A673 (cell line): Measurements from ENCODE around the gene MORN3. TPM values are rescaled to one million over a fixed set of nuclear protein-coding genes. Genes with fewer than 3 reads are reported as not detected.
"Not testable (repeated sequence)": the region's sequence is repeated elsewhere in the genome, so short reads cannot be mapped to it uniquely, and the experiment has no call there.

Source experiments
- BruUV-seq: library from RNA; stranded (reverse); fragments of 400-500 nt; replicated peaks from 2 replicates; lab custom pipeline; 2021; lab: Mats Ljungman, UMichigan
- CTCF ChIA-PET: fragments of 300-600 bp; sonication (Branson Sonifier 250); formaldehyde crosslinking; loops from one replicate; lab custom pipeline; 2022; ENCODE audit warnings: antibody characterized with exemption; lab: Charles Lee
- POLR2A ChIA-PET: fragments of 300-600 bp; sonication (Branson Sonifier 250); formaldehyde crosslinking; loops from one replicate; lab custom pipeline; 2022; ENCODE audit warnings: antibody characterized with exemption; ENCODE audit not compliant: low non-redundant PET; lab: Charles Lee
- DNase-seq: peaks from one replicate; pipeline ENCODE4 v3.0.0-alpha.2; 2015; ENCODE audit warnings: low spot score
- H3K27ac ChIP-seq: fragments of 200-600 bp; sonication (generic); 2 replicates; pipeline ENCODE4 v1.5.1; 2016; ENCODE audit warnings: mixed run types, low read depth, mild to moderate bottlenecking, mixed read lengths, antibody characterized with exemption, low read length; ENCODE audit not compliant: poor library complexity, severe bottlenecking
- H3K27me3 ChIP-seq: fragments of 200-600 bp; sonication (generic); replicated peaks from 2 replicates; pipeline ENCODE4 v1.6.1; 2017; ENCODE audit warnings: mixed run types, low read depth, mild to moderate bottlenecking, mixed read lengths, antibody characterized with exemption, low read length; ENCODE audit not compliant: insufficient read depth, poor library complexity
- H3K36me3 ChIP-seq: fragments of 200-600 bp; sonication (generic); 2 replicates; pipeline ENCODE4 v1.6.1; 2016; ENCODE audit warnings: mixed run types, mild to moderate bottlenecking, mixed read lengths, antibody characterized with exemption, low read length; ENCODE audit not compliant: insufficient read depth, poor library complexity, severe bottlenecking
- H3K4me1 ChIP-seq: fragments of 200-600 bp; sonication (generic); 2 replicates; pipeline ENCODE4 v1.6.1; 2017; ENCODE audit warnings: mixed run types, mild to moderate bottlenecking, mixed read lengths, antibody characterized with exemption, low read length; ENCODE audit not compliant: insufficient read depth, poor library complexity, severe bottlenecking
- H3K4me3 ChIP-seq: fragments of 200-600 bp; sonication (generic); 2 replicates; pipeline ENCODE4 v1.5.1; 2016; ENCODE audit warnings: low read depth, mixed run types, mild to moderate bottlenecking, mixed read lengths, low read length; ENCODE audit not compliant: poor library complexity, severe bottlenecking
- H3K9me3 ChIP-seq: fragments of 200-600 bp; sonication (generic); 2 replicates; pipeline ENCODE4 v1.6.1; 2016; ENCODE audit warnings: mixed run types, low read depth, mild to moderate bottlenecking, mixed read lengths, antibody characterized with exemption, low read length; ENCODE audit not compliant: poor library complexity, severe bottlenecking
- EZH2 ChIP-seq: fragments of 200-600 bp; sonication (generic); IDR thresholded peaks from 2 replicates; pipeline ENCODE4 v1.6.1; 2017; ENCODE audit warnings: borderline replicate concordance, low read depth, mild to moderate bottlenecking, mixed read lengths, antibody characterized with exemption, low read length; ENCODE audit not compliant: poor library complexity, severe bottlenecking
- intact Hi-C: fragments of 100-400 bp; cut with micrococcal nuclease; formaldehyde crosslinking; loops from one replicate; pipeline ENCODE4 v1.10.0; 2022; ENCODE audit not compliant: unreplicated experiment
- total RNA-seq: library from RNA; stranded (reverse); gene quantifications from 2 replicates; pipeline ENCODE4 v1.2.3, GENCODE V29; 2021
- TF ChIP-seq, protein P1 (sequence below): fragments of 300-800, 200-600 bp; sonication (generic); conservative IDR thresholded peaks from 2 replicates; pipeline ENCODE4 v1.5.1; 2017; ENCODE audit warnings: low read depth, mild to moderate bottlenecking, antibody characterized with exemption, low read length, moderate library complexity, mixed read lengths

Gene MORN3
- total RNA-seq, 1 experiment from 2014 or later = 0.58 TPM

- intact Hi-C loops = loop anchor here (5.0 kb wide), 1 partner anchor 46 kb away; the partner anchor contains the start of gene ORAI1
- H3K36me3 ChIP-seq = no peaks in the 10 kb centered on the region
- no peak for DNase-seq
- CTCF ChIA-PET = no interaction called here
- H3K4me3 ChIP-seq = peak overlapping the region; percentile 49
- H3K9me3 ChIP-seq = no peaks in the 10 kb centered on the region
- H3K4me1 ChIP-seq = no peaks in the 10 kb centered on the region
- TF ChIP-seq EZH2 = no peak
- TF ChIP-seq, protein P1, sequence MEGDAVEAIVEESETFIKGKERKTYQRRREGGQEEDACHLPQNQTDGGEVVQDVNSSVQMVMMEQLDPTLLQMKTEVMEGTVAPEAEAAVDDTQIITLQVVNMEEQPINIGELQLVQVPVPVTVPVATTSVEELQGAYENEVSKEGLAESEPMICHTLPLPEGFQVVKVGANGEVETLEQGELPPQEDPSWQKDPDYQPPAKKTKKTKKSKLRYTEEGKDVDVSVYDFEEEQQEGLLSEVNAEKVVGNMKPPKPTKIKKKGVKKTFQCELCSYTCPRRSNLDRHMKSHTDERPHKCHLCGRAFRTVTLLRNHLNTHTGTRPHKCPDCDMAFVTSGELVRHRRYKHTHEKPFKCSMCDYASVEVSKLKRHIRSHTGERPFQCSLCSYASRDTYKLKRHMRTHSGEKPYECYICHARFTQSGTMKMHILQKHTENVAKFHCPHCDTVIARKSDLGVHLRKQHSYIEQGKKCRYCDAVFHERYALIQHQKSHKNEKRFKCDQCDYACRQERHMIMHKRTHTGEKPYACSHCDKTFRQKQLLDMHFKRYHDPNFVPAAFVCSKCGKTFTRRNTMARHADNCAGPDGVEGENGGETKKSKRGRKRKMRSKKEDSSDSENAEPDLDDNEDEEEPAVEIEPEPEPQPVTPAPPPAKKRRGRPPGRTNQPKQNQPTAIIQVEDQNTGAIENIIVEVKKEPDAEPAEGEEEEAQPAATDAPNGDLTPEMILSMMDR = no peak
- POLR2A ChIA-PET = no interaction called here
- no peaks in the 10 kb centered on the region for H3K27me3 ChIP-seq
- no TSS peak for BruUV-seq
- H3K27ac ChIP-seq = no peak overlapping the region
Measured at GRCh38 chr12:121673013-121673511, 3.6 kb upstream of the MORN3 start.

GRCh38 chr12:121668750-121669520 lies 519 bp downstream of the MORN3 start:
- H3K36me3 ChIP-seq = no peaks in the 10 kb centered on the region
- ChIA-PET POLR2A (interaction anchor here (0.7 kb wide), 1 partner anchor 311 kb away, joined by 4 read pairs; no protein-coding TSS in a partner anchor), CTCF (interaction anchor here (0.5 to 2.6 kb wide), 5 partner anchors 23 to 143 kb away, joined by 3 to 52 read pairs (median 4); no protein-coding TSS in a partner anchor)
- H3K9me3 ChIP-seq = no peaks in the 10 kb centered on the region
- BruUV-seq = no TSS peak
- TF ChIP-seq EZH2 = no peak
- TF ChIP-seq, protein P1 = peak; percentile 64
- no peak overlapping the region for H3K27ac ChIP-seq
- intact Hi-C loops = loop anchor here (5.0 kb wide), 1 partner anchor 117 kb away; no protein-coding TSS in a partner anchor
- H3K4me1 ChIP-seq = no peaks in the 10 kb centered on the region
- H3K27me3 ChIP-seq = no peaks in the 10 kb centered on the region
- peak; percentile 71 for DNase-seq
- no peak overlapping the region for H3K4me3 ChIP-seq

- H3K27ac ChIP-seq, H3K27me3 ChIP-seq, DNase-seq, BruUV-seq, H3K4me3 ChIP-seq, H3K9me3 ChIP-seq, H3K4me1 ChIP-seq, POLR2A ChIA-PET, H3K36me3 ChIP-seq: not testable (repeated sequence)
- CTCF ChIA-PET = interaction anchor here (0.6 to 2.6 kb wide), 3 partner anchors 90 to 169 kb away, joined by 3 to 52 read pairs (median 7); no protein-coding TSS in a partner anchor
- intact Hi-C loops = loop anchor here (5.0 kb wide), 1 partner anchor 115 kb away; no protein-coding TSS in a partner anchor
Measured at GRCh38 chr12:121666829-121667228, 2.6 kb downstream of the MORN3 start.
